Gastrocnemius medialis (tissue), 4 donors: Measurements from ENCODE around the gene YKT6. TPM values are rescaled to one million over a fixed set of nuclear protein-coding genes. Genes with fewer than 3 reads are reported as not detected.
"Not testable (repeated sequence)": the region's sequence is repeated elsewhere in the genome, so short reads cannot be mapped to it uniquely, and the experiment has no call there.

Experiments used
- ATAC-seq, 2 donors: fragments of 150-250 bp; one replicate each; pipeline ENCODE4 v1.9.1; 2016
- DNase-seq, 2 donors: peaks; one replicate each; pipeline ENCODE4 v3.0.0-alpha.2; 2019
- H3K27ac ChIP-seq, 4 donors: fragments of 200-600 bp; sonication (generic); 1 replicate in 1 of 4; 2 replicates in 3 of 4; pipeline ENCODE4 v1.5.1; 2016 to 2018; ENCODE audit warnings: mild to moderate bottlenecking in 2 of 4, moderate library complexity in 1 of 4
- H3K27me3 ChIP-seq, 3 donors: fragments of 200-600 bp; sonication (generic) in 2 of 3; 1 replicate in 1 of 3; 2 replicates in 2 of 3; pipeline versions ENCODE4 v1.5.1 to v1.6.0; 2016 to 2019; ENCODE audit warnings: mild to moderate bottlenecking in 1 of 3, moderate library complexity in 1 of 3
- H3K36me3 ChIP-seq, 2 donors: fragments of 200-600 bp; sonication (generic) in 1 of 2; one replicate each; pipeline ENCODE4 v1.5.1; 2017 to 2018
- H3K4me1 ChIP-seq, 2 donors: fragments of 200-600 bp; sonication (generic) in 1 of 2; one replicate each; pipeline ENCODE4 v1.5.1; 2016 to 2017; ENCODE audit warnings: mild to moderate bottlenecking in 2 of 2
- H3K4me3 ChIP-seq, 4 donors: fragments of 200-600 bp; sonication (generic) in 3 of 4; 1 replicate in 1 of 4; 2 replicates in 3 of 4; pipeline ENCODE4 v1.5.1; 2016 to 2019; ENCODE audit warnings: mild to moderate bottlenecking in 2 of 4
- H3K9me3 ChIP-seq, 3 donors: fragments of 200-600 bp; sonication (generic) in 2 of 3; 1 replicate in 1 of 3; 2 replicates in 2 of 3; pipeline ENCODE4 v1.5.1; 2016 to 2019
- POLR2A ChIP-seq, 2 donors: fragments of 450-650 bp; IDR thresholded peaks; one replicate each; pipeline ENCODE4 v1.6.1; 2017; ENCODE audit warnings: antibody characterized with exemption in 2 of 2, mild to moderate bottlenecking in 2 of 2, moderate library complexity in 2 of 2
- in situ Hi-C, 4 donors: fragments of 200-750 bp; cut with MboI; loops; one replicate each; pipeline versions ENCODE4 v1.15.0 to v1.8.0; 2017; ENCODE audit warnings: low sequenced_read_pairs in 4 of 4
- intact Hi-C: fragments of 100-400 bp; cut with DNase I; formaldehyde crosslinking; loops from one replicate; pipeline ENCODE4 v1.15.1; 2023; ENCODE audit warnings: low total_unique reads
- total RNA-seq, 4 donors: library from RNA; depleted of rRNA; stranded (reverse); fragments of >200 nt; gene quantifications; one replicate each; pipeline versions ENCODE4 v1.1.0 to v1.2.3, GENCODE V29; 2016
- TF ChIP-seq, protein P1 (sequence below), 5 experiments: fragments of 450-650 bp in 3 of 5; fragments of 200-600 bp in 2 of 5; sonication (generic) in 2 of 5; IDR thresholded peaks in 4 of 5; conservative IDR thresholded peaks in 1 of 5; 1 replicate in 4 of 5; 2 replicates in 1 of 5; pipeline ENCODE4 v1.5.1; 2016 to 2019; ENCODE audit warnings: antibody characterized with exemption in 5 of 5, mild to moderate bottlenecking in 3 of 5, moderate library complexity in 3 of 5

YKT6 gene
- total RNA-seq, 4 donors from 2014 or later, result 37.9 to 79.5 (median 72.5) TPM

GRCh38 chr7:44162179-44162578, 38.6 kb upstream of the YKT6 start:
- H3K27ac ChIP-seq, result no peak overlapping the region
- DNase-seq, result no peak
- ATAC-seq, result no peak
- no peaks in the 10 kb centered on the region for H3K9me3 ChIP-seq
- H3K4me1 ChIP-seq, result peaks cover 10 to 11% of the 10 kb centered on the region in 2 donors
- in situ Hi-C loops, result no loop called here
- no peak for TF ChIP-seq POLR2A (IDR thresholded peaks at IDR 0.05)
- TF ChIP-seq, protein P1, sequence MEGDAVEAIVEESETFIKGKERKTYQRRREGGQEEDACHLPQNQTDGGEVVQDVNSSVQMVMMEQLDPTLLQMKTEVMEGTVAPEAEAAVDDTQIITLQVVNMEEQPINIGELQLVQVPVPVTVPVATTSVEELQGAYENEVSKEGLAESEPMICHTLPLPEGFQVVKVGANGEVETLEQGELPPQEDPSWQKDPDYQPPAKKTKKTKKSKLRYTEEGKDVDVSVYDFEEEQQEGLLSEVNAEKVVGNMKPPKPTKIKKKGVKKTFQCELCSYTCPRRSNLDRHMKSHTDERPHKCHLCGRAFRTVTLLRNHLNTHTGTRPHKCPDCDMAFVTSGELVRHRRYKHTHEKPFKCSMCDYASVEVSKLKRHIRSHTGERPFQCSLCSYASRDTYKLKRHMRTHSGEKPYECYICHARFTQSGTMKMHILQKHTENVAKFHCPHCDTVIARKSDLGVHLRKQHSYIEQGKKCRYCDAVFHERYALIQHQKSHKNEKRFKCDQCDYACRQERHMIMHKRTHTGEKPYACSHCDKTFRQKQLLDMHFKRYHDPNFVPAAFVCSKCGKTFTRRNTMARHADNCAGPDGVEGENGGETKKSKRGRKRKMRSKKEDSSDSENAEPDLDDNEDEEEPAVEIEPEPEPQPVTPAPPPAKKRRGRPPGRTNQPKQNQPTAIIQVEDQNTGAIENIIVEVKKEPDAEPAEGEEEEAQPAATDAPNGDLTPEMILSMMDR (IDR thresholded peaks at IDR 0.05 in 4 of 5, conservative IDR thresholded peaks at IDR 0.05 in 1 of 5), result no peak
- H3K27me3 ChIP-seq, result no peaks in the 10 kb centered on the region
- H3K4me3 ChIP-seq, result no peak overlapping the region
- no peaks in the 10 kb centered on the region for H3K36me3 ChIP-seq
- intact Hi-C loops, result no loop called here

GRCh38 chr7:44162785-44163395, 37.9 kb upstream of the YKT6 start:
- DNase-seq (no peak), ATAC-seq (no peak)
- peaks cover 10 to 11% of the 10 kb centered on the region in 2 donors for H3K4me1 ChIP-seq
- no peaks in the 10 kb centered on the region for H3K36me3 ChIP-seq
- no peak overlapping the region for H3K27ac ChIP-seq
- H3K4me3 ChIP-seq, result no peak overlapping the region
- H3K9me3 ChIP-seq, result no peaks in the 10 kb centered on the region
- no peaks in the 10 kb centered on the region for H3K27me3 ChIP-seq
- TF ChIP-seq, protein P1 (IDR thresholded peaks at IDR 0.05 in 4 of 5, conservative IDR thresholded peaks at IDR 0.05 in 1 of 5), result no peak
- TF ChIP-seq POLR2A (IDR thresholded peaks at IDR 0.05), result no peak
- in situ Hi-C loops (no loop called here), intact Hi-C loops (no loop called here)

- no peak for DNase-seq
- intact Hi-C loops (no loop called here), in situ Hi-C loops (no loop called here)
- H3K36me3 ChIP-seq, result no peaks in the 10 kb centered on the region
- no peak for ATAC-seq
- no peaks in the 10 kb centered on the region for H3K27me3 ChIP-seq
- H3K27ac ChIP-seq, result no peak overlapping the region
- H3K9me3 ChIP-seq, result no peaks in the 10 kb centered on the region
- no peak for TF ChIP-seq POLR2A (IDR thresholded peaks at IDR 0.05)
- TF ChIP-seq, protein P1 (IDR thresholded peaks at IDR 0.05 in 4 of 5, conservative IDR thresholded peaks at IDR 0.05 in 1 of 5), result no peak
- peaks cover 10 to 11% of the 10 kb centered on the region in 2 donors for H3K4me1 ChIP-seq
- no peak overlapping the region for H3K4me3 ChIP-seq
These were observed 37.2 kb upstream of the YKT6 start for GRCh38 chr7:44163591-44163990.

DNA sequence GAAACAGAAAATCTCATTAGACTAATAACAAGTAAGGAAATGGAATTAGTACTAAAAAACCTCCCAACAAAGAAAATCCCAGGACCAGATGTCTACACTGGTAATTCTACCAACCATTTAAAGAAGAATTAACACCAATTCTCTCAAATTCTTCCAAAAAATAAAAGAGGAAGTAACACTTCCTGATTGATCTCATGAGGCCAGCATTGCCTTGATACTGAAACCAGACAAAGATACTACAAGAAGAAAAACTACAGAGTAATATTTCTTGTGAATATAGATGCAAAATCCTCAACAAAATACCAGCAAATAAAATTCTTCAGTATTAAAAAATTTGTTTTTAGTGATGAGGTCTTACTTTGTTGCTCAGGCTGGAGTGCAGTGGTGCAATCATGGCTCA, 32.9 kb upstream of the YKT6 start:
- Histone ChIP-seq H3K27me3 (no peaks in the 10 kb centered on the region), H3K27ac (no peak overlapping the region), H3K4me3 (no peak overlapping the region), H3K4me1 (no peaks in the 10 kb centered on the region), H3K36me3 (no peaks in the 10 kb centered on the region), H3K9me3 (no peaks in the 10 kb centered on the region)
- DNase-seq (no peak), ATAC-seq (no peak)
- no peak for TF ChIP-seq POLR2A (IDR thresholded peaks at IDR 0.05)
- TF ChIP-seq, protein P1 (IDR thresholded peaks at IDR 0.05 in 4 of 5, conservative IDR thresholded peaks at IDR 0.05 in 1 of 5), result no peak
- intact Hi-C loops, result no loop called here
- in situ Hi-C loops, result no loop called here

- intact Hi-C loops, ATAC-seq, H3K27ac ChIP-seq, H3K36me3 ChIP-seq, H3K4me1 ChIP-seq, DNase-seq, H3K27me3 ChIP-seq, H3K4me3 ChIP-seq, in situ Hi-C loops, H3K9me3 ChIP-seq: not testable (repeated sequence)
These were observed 28.9 kb upstream of the YKT6 start for GRCh38 chr7:44171901-44172300.
